ENCODE data around the gene GTPBP4. TPM values are rescaled to one million over a fixed set of nuclear protein-coding genes. Genes with fewer than 3 reads are reported as not detected.
A peak's percentile ranks its signal among the peaks of the same experiment; 100 is the strongest.

The GTPBP4 gene
- total and polyA plus RNA-seq, 2 of the 13 experiments (the other 11 are each of a cell fraction or from before 2014, with no cell fraction given), result 24.1 to 85.5 TPM

DNA sequence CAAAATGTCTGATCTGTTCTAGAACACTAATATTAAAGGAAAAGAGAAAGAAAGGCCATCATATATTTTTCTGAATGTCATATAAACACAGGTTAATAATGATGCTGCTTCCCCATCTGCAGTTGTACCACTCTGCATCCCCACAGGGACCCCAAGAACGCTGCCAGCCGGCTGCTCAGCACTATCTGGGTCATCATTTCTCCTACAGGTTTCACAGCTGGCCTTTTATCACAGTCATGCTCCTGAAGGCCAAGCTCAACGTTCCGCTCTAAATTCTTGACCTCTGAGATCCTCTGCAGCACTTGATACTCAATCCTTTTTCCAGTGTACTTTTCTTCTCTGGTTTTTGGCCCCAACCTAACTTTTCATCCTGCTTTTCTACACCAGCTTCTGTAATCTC, 55.9 kb downstream of the GTPBP4 start:
- Histone ChIP-seq H3K4me1 (ENCODE audit: insufficient read depth, low read length) (peaks cover 33% of the 10 kb centered on the region), H3K27ac (ENCODE audit: extremely low read length, insufficient read depth, low read length) (no peak overlapping the region), H2AFZ (ENCODE audit: low read length) (no peak overlapping the region), H3K79me2 (ENCODE audit: insufficient read depth, low read length) (peaks cover 47% of the 10 kb centered on the region), H3K9ac (ENCODE audit: insufficient read depth, low read depth, low read length) (no peak overlapping the region; the same call in 1 of the 2 replicates), H3K36me3 (replicated peaks in 1 of 2; ENCODE audit: control insufficient read depth in 1 of 2, insufficient read depth in 2 of 2, low read length in 2 of 2) (peaks cover 7 to 30% of the 10 kb centered on the region in 2 experiments), H3K4me2 (ENCODE audit: low read depth, low read length) (peak overlapping the region; percentile 73), H4K20me1 (ENCODE audit: insufficient read depth, low read length) (peaks cover 58% of the 10 kb centered on the region), H3K9me3 (ENCODE audit: low read length) (no peaks in the 10 kb centered on the region), H3K4me3 (replicated peaks in 1 of 3; ENCODE audit: insufficient read depth in 1 of 3, low read depth in 2 of 3, low read length in 3 of 3) (no peak overlapping the region), H3K27me3 (ENCODE audit: control insufficient read depth in 1 of 2, insufficient read depth in 2 of 2, low read length in 2 of 2) (no peaks in the 10 kb centered on the region; a peak in 1 of 5 replicates)
- no TSS peak for BruUV-seq (replicated peaks)
- TF ChIP-seq POLR2A (IDR thresholded peaks at IDR 0.05; ENCODE audit: insufficient read depth in 1 of 2, low read depth in 2 of 2, low read length in 2 of 2), result peak in 1 of 2 experiments; percentile 18; a peak in 1 of 4 replicates
- no peak for TF ChIP-seq THYN1 (CRISPR knock-in tag; IDR thresholded peaks at IDR 0.05; ENCODE audit: borderline replicate concordance, low read depth)
- ChIA-PET CTCF (ENCODE audit: low intra/inter-chr PET ratio, low total read pairs) (no interaction called here), POLR2A (no interaction called here)
- intact Hi-C loops (cut with micrococcal nuclease; ENCODE audit: unreplicated experiment), result no loop called here
- in situ Hi-C loops (cut with HindIII; ENCODE audit: extremely low pct_ligation_motif_present, low pct_unique_long_range_greater_than_20kb), result no loop called here
- WGBS (ENCODE audit: low lambda C conversion rate), result 79% methylated on average over 4 of the region's 4 CpGs
- DNase-seq (ENCODE audit: low spot score) (no peak), ATAC-seq (no peak), FAIRE-seq (no peak)

DNA sequence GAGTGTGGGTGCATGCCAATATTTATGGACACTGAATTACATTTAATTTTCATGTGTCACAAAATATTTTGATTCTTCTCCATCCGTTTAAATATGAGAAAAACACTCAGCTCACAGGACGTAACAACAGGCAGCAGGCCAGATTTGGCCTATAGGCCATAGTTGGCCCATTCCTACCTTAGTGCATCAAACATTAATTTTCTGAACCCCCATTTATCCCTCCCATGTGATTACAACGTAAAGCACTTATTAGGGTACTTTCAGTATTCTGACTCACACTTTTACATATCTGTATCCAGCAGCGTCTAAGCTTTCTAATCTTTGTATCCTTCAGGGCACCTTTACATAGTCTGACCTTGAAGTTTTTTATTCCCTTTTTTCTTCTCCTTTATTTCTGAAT, 56.7 kb downstream of the GTPBP4 start:
- intact Hi-C loops (cut with micrococcal nuclease; ENCODE audit: unreplicated experiment) (loop anchor here (5.0 kb wide), 1 partner anchor 58 kb away; the partner anchor contains the start of gene GTPBP4), in situ Hi-C loops (cut with HindIII; ENCODE audit: extremely low pct_ligation_motif_present, low pct_unique_long_range_greater_than_20kb) (no loop called here)
- Histone ChIP-seq H3K4me1 (ENCODE audit: insufficient read depth, low read length) (peaks cover 33% of the 10 kb centered on the region), H4K20me1 (ENCODE audit: insufficient read depth, low read length) (peaks cover 52% of the 10 kb centered on the region), H3K9me3 (ENCODE audit: low read length) (no peaks in the 10 kb centered on the region), H3K79me2 (ENCODE audit: insufficient read depth, low read length) (peaks cover 51% of the 10 kb centered on the region), H3K4me2 (ENCODE audit: low read depth, low read length) (peak overlapping the region; percentile 73), H2AFZ (ENCODE audit: low read length) (no peak overlapping the region), H3K4me3 (replicated peaks in 1 of 3; ENCODE audit: insufficient read depth in 1 of 3, low read depth in 2 of 3, low read length in 3 of 3) (peak overlapping the region in 1 of 3 experiments; percentile 63; a peak in 1 of 6 replicates), H3K36me3 (replicated peaks in 1 of 2; ENCODE audit: control insufficient read depth in 1 of 2, insufficient read depth in 2 of 2, low read length in 2 of 2) (peaks cover 7 to 30% of the 10 kb centered on the region in 2 experiments), H3K27me3 (ENCODE audit: control insufficient read depth in 1 of 2, insufficient read depth in 2 of 2, low read length in 2 of 2) (no peaks in the 10 kb centered on the region; a peak in 1 of 5 replicates), H3K9ac (ENCODE audit: insufficient read depth, low read depth, low read length) (no peak overlapping the region), H3K27ac (ENCODE audit: extremely low read length, insufficient read depth, low read length) (no peak overlapping the region)
- POLR2A ChIA-PET, result no interaction called here
- DNase-seq (ENCODE audit: low spot score), result no peak
- CTCF ChIA-PET (ENCODE audit: low intra/inter-chr PET ratio, low total read pairs), result no interaction called here
- BruUV-seq (replicated peaks), result TSS peak; percentile 26
- 78% methylated on average over 4 of the region's 4 CpGs for WGBS (ENCODE audit: low lambda C conversion rate)
- no peak for FAIRE-seq
- ATAC-seq, result no peak
- TF ChIP-seq, protein P1, sequence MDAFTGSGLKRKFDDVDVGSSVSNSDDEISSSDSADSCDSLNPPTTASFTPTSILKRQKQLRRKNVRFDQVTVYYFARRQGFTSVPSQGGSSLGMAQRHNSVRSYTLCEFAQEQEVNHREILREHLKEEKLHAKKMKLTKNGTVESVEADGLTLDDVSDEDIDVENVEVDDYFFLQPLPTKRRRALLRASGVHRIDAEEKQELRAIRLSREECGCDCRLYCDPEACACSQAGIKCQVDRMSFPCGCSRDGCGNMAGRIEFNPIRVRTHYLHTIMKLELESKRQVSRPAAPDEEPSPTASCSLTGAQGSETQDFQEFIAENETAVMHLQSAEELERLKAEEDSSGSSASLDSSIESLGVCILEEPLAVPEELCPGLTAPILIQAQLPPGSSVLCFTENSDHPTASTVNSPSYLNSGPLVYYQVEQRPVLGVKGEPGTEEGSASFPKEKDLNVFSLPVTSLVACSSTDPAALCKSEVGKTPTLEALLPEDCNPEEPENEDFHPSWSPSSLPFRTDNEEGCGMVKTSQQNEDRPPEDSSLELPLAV (CRISPR knock-in tag; conservative IDR thresholded peaks at IDR 0.05; ENCODE audit: low read depth), result no peak
- TF ChIP-seq EZH2 (conservative IDR thresholded peaks at IDR 0.05; ENCODE audit: low read depth, low read length) (no peak), KLF15 (CRISPR knock-in tag; IDR thresholded peaks at IDR 0.05; ENCODE audit: borderline replicate concordance) (no peak), ZNF3 (CRISPR knock-in tag; IDR thresholded peaks at IDR 0.05) (no peak), SYNCRIP (IDR thresholded peaks at IDR 0.05; ENCODE audit: insufficient read depth, low read depth, low read length) (no peak), ZSCAN22 (CRISPR knock-in tag; IDR thresholded peaks at IDR 0.05) (no peak), ZNF652 (CRISPR knock-in tag; IDR thresholded peaks at IDR 0.05; ENCODE audit: borderline replicate concordance, low read depth) (no peak), ZNF850 (CRISPR knock-in tag; conservative IDR thresholded peaks at IDR 0.05) (no peak), RELA (CRISPR knock-in tag; IDR thresholded peaks at IDR 0.05) (no peak), ZNF343 (CRISPR knock-in tag; IDR thresholded peaks at IDR 0.05) (no peak), ZNF251 (CRISPR knock-in tag; IDR thresholded peaks at IDR 0.05) (no peak)
- TF ChIP-seq, protein P2, sequence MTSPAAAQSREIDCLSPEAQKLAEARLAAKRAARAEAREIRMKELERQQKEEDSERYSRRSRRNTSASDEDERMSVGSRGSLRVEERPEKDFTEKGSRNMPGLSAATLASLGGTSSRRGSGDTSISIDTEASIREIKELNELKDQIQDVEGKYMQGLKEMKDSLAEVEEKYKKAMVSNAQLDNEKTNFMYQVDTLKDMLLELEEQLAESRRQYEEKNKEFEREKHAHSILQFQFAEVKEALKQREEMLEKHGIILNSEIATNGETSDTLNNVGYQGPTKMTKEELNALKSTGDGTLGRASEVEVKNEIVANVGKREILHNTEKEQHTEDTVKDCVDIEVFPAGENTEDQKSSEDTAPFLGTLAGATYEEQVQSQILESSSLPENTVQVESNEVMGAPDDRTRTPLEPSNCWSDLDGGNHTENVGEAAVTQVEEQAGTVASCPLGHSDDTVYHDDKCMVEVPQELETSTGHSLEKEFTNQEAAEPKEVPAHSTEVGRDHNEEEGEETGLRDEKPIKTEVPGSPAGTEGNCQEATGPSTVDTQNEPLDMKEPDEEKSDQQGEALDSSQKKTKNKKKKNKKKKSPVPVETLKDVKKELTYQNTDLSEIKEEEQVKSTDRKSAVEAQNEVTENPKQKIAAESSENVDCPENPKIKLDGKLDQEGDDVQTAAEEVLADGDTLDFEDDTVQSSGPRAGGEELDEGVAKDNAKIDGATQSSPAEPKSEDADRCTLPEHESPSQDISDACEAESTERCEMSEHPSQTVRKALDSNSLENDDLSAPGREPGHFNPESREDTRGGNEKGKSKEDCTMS (CRISPR knock-in tag; conservative IDR thresholded peaks at IDR 0.05), result no peak

Data from HepG2 (cell line).